Dermis blood vessel endothelial cell (primary cell): ENCODE data around the gene TRIM74. TPM values are rescaled to one million over a fixed set of nuclear protein-coding genes. Genes with fewer than 3 reads are reported as not detected.

ENCODE experiments used
- total RNA-seq: library from RNA; depleted of rRNA; stranded (reverse); fragments of >200 nt; gene quantifications from 2 replicates; pipeline ENCODE4 v1.2.3, GENCODE V29; 2014

Gene TRIM74
- total RNA-seq, 1 donor from 2014 or later = 0.51 TPM

Other genes with a start within 250 kb of the TRIM74 start
- 2.8 and 6.0 TPM in 2 replicates for gene TYW1B, start 141.3 kb downstream of the TRIM74 start, total RNA-seq
- gene POM121, start 44.4 kb downstream of the TRIM74 start, total RNA-seq = 5.4 and 10.2 TPM in 2 replicates
- gene SPDYE8, start 60.3 kb upstream of the TRIM74 start, total RNA-seq = not detected in 2 replicates
- gene SPDYE11, start 88.4 kb upstream of the TRIM74 start, total RNA-seq = not detected in 2 replicates
- gene SPDYE9, start 116.6 kb upstream of the TRIM74 start, total RNA-seq = not detected in 2 replicates